ENCODE data around the gene ALOX5AP. TPM values are rescaled to one million over a fixed set of nuclear protein-coding genes. Genes with fewer than 3 reads are reported as not detected.

Gene ALOX5AP
- total and polyA plus RNA-seq, 2 experiments from 2014 or later = 0.66 TPM; not detected in 1

DNA sequence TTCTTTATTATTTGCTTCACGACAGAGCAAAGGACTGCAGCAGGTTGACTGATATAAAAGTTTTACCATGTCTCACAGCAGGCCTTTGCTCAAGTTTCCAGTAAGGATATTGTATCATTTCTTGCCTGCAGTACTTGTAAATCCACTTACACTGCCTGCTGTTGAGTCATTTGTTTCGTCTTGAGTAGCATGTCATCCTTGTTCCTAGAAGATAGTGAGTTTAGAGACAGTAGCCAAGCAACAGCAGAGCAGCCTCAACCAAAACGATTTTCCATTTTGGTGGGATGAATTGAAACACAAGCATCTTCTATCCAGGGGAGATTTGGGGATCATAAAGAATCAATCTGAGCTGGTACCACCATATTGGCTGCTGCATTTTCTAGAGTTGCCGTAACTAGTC lies 24.0 kb upstream of the ALOX5AP start:
- DNase-seq (ENCODE audit: low read depth in 1 of 2, low spot score in 1 of 2) = peak in 1 of 2 donors; percentile 70

DNA sequence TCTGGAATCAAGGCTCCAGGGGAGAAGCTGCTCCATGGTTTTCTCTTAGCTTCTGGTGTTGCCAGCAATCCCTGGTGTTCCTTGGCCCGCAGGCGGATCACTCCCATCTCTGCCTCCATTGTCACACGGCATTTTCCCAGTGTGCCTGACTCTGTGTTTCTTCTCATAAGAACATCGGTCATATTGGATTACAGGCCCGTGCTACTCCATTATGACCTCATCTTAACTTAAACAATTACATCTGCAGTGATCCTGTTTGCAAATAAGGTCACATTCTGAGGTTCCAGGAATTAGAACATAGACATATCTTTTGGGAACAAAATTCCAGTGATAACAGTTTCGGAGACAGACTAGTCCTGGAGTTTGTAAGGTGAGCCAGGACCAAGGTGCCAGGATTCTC lies 23.5 kb upstream of the ALOX5AP start:
- H3K36me3 ChIP-seq = no peaks in the 10 kb centered on the region
- H3K9me3 ChIP-seq (ENCODE audit: low read depth) = no peaks in the 10 kb centered on the region
- H3K27ac ChIP-seq = no peak overlapping the region
- H3K4me3 ChIP-seq = no peak overlapping the region
- H3K4me1 ChIP-seq (ENCODE audit: low read depth) = no peaks in the 10 kb centered on the region
- DNase-seq (ENCODE audit: low read depth in 1 of 2, low spot score in 1 of 2) = no peak
- TF ChIP-seq, protein P1, sequence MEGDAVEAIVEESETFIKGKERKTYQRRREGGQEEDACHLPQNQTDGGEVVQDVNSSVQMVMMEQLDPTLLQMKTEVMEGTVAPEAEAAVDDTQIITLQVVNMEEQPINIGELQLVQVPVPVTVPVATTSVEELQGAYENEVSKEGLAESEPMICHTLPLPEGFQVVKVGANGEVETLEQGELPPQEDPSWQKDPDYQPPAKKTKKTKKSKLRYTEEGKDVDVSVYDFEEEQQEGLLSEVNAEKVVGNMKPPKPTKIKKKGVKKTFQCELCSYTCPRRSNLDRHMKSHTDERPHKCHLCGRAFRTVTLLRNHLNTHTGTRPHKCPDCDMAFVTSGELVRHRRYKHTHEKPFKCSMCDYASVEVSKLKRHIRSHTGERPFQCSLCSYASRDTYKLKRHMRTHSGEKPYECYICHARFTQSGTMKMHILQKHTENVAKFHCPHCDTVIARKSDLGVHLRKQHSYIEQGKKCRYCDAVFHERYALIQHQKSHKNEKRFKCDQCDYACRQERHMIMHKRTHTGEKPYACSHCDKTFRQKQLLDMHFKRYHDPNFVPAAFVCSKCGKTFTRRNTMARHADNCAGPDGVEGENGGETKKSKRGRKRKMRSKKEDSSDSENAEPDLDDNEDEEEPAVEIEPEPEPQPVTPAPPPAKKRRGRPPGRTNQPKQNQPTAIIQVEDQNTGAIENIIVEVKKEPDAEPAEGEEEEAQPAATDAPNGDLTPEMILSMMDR (IDR thresholded peaks at IDR 0.05; ENCODE audit: low read depth, low read length) = no peak
- no peaks in the 10 kb centered on the region for H3K27me3 ChIP-seq

More for the DNA sequence above, 24.0 kb upstream of the ALOX5AP start:
- Histone ChIP-seq H3K36me3 (no peaks in the 10 kb centered on the region), H3K27ac (no peak overlapping the region), H3K9me3 (ENCODE audit: low read depth) (no peaks in the 10 kb centered on the region), H3K4me1 (ENCODE audit: low read depth) (no peaks in the 10 kb centered on the region), H3K4me3 (no peak overlapping the region), H3K27me3 (no peaks in the 10 kb centered on the region)
- TF ChIP-seq, protein P1 (IDR thresholded peaks at IDR 0.05; ENCODE audit: low read depth, low read length) = no peak

DNA sequence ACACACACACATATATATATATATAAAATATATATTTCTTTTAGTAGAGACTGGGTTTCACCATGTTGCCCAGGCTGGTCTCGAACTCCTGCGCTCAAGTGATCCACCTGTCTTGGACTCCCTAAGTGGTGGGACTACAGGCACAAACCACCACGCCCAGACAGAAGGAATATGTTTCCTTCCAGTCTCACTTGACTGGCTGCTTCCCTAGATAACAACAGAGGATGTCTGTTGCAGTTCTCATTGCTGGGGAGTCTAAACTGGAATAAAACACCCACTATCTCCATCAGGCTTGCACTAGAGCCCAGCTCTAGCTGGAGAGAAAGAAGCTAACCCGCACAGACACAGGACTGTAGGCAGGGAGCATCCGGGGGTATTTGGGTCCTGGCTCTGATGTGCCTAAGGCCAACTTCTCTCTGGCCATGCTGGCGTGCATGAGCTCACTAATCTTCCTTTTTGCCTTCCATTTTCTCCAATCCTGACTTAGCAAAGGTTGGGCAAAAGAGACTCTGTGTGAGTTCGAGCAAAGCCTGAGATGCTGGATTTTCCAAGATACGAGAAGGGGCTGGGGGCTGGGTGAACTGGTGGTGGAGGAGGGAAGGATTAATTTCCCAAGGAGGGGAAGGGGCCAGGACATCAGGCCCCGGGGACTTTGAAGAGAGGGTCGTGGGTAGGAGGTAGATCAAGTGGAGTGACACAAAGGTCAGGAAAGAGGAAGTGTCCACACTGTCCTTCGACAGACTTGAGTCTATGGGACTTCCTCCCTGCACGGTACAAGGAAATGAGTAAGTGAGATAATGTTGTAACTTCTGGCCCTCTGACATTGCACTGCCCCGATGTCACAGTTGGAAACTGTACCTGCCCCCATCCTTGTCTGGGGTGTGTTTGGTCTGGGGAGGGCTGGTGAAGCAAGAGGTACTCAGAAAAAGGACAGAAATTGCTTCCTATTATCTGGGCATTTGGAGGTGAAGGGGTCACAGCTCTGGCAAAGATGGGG lies 22.5 kb upstream of the ALOX5AP start:
- Histone ChIP-seq H3K27ac (no peak overlapping the region), H3K4me3 (no peak overlapping the region), H3K36me3 (no peaks in the 10 kb centered on the region), H3K9me3 (ENCODE audit: low read depth) (no peaks in the 10 kb centered on the region), H3K4me1 (ENCODE audit: low read depth) (no peaks in the 10 kb centered on the region), H3K27me3 (no peaks in the 10 kb centered on the region)
- no peak for DNase-seq (ENCODE audit: low read depth in 1 of 2, low spot score in 1 of 2)
- TF ChIP-seq, protein P1 (IDR thresholded peaks at IDR 0.05; ENCODE audit: low read depth, low read length) = no peak

DNA sequence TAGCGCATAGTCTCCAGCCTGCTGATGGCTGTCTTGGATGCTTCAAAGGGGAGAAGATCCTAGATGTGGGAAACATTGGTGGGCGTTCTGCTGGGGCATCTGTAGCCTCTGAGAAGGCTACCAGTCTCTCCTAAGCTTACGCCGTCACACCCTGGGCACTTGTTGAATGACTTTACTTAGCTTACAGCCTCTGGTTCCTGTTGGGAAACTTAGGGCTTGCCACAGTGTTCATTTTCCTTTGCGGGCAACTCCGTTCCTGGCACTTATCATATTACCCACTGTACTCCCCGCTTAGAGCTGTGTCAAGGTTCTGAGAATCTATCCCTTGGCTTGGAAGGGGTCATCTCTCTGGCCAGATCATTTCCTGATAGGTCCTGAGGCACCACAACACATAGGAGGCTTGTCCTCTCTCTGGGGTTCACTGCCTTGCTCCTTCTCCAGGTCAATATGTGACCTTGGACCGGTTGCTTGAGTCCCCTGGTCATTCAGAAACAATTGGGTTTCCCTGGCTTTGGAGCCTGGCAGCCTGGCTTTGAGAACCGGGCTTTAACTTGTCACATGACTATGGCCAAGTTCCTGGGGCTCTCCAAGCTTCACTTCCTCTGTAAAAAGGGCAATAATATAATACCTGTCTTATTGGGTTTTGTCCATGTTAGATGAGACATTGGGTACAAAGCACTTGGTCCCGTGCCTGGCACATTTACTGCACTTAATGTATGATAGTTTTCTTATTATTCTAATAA lies 20.5 kb upstream of the ALOX5AP start:
- Histone ChIP-seq H3K27me3 (no peaks in the 10 kb centered on the region), H3K4me3 (no peak overlapping the region), H3K9me3 (ENCODE audit: low read depth) (no peaks in the 10 kb centered on the region), H3K27ac (no peak overlapping the region), H3K36me3 (no peaks in the 10 kb centered on the region), H3K4me1 (ENCODE audit: low read depth) (no peaks in the 10 kb centered on the region)
- no peak for DNase-seq (ENCODE audit: low read depth in 1 of 2, low spot score in 1 of 2)
- TF ChIP-seq, protein P1 (IDR thresholded peaks at IDR 0.05; ENCODE audit: low read depth, low read length) = no peak

DNA sequence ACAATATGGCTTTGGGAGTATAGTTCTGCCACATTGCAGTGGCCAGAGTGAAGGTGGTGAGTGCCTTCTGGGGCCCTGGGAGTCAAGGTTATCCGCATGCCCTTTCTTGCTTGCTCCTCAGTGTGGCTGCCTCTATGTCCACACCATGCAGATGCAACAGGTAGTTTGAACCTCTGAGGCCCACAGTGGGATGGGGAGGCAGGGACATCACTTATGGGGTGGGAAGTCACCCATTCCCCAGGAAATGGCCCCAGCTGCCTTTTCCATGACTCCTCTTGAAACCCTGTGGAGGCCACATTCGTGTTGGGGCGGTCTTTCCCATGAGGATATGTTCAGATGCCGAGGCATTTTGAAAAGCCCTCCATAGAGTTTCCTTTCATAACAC lies 20.0 kb upstream of the ALOX5AP start:
- Histone ChIP-seq H3K27me3 (no peaks in the 10 kb centered on the region), H3K4me1 (ENCODE audit: low read depth) (no peaks in the 10 kb centered on the region), H3K27ac (no peak overlapping the region), H3K9me3 (ENCODE audit: low read depth) (no peaks in the 10 kb centered on the region), H3K36me3 (no peaks in the 10 kb centered on the region), H3K4me3 (no peak overlapping the region)
- TF ChIP-seq, protein P1 (IDR thresholded peaks at IDR 0.05; ENCODE audit: low read depth, low read length) = no peak
- no peak for DNase-seq (ENCODE audit: low read depth in 1 of 2, low spot score in 1 of 2)

Data from cardiac muscle cell (in vitro differentiated cells and primary cell).